Activated CD8-positive, alpha-beta memory T cell treated with anti-CD3 and anti-CD28 coated beads, Interleukin-2, amount 50 U/mL, for 1 hour (primary cell): ENCODE data around the gene CERS1.

Experiments
- DNase-seq: peaks from one replicate; pipeline ENCODE4 v3.0.0-alpha.2; 2020; ENCODE audit errors: extremely low read depth

The CERS1 gene

GRCh38 chr19:18898607-18899408, 2.9 kb upstream of the CERS1 start:
- no peak for DNase-seq

GRCh38 chr19:18898081-18898606, 2.2 kb upstream of the CERS1 start:
- no peak for DNase-seq

GRCh38 chr19:18897094-18898029, 1.4 kb upstream of the CERS1 start:
- DNase-seq: no peak

GRCh38 chr19:18896421-18896841, 473 bp upstream of the CERS1 start:
- no peak for DNase-seq

- DNase-seq: no peak
Observed at GRCh38 chr19:18895038-18895823, 727 bp downstream of the CERS1 start.

- no peak for DNase-seq
Observed at GRCh38 chr19:18894254-18895037, 1.5 kb downstream of the CERS1 start.

GRCh38 chr19:18893587-18894253, 2.2 kb downstream of the CERS1 start:
- no peak for DNase-seq

- DNase-seq: no peak
Observed at GRCh38 chr19:18889949-18890745, 5.8 kb downstream of the CERS1 start.

- DNase-seq: no peak
Observed at GRCh38 chr19:18886972-18887371, 9.0 kb downstream of the CERS1 start.

GRCh38 chr19:18883526-18884304, 12.2 kb downstream of the CERS1 start:
- DNase-seq: no peak

- no peak for DNase-seq
Observed at GRCh38 chr19:18881491-18881890, 14.5 kb downstream of the CERS1 start.

- no peak for DNase-seq
Observed at GRCh38 chr19:18879579-18880373, 16.2 kb downstream of the CERS1 start.

GRCh38 chr19:18878858-18879578, 16.9 kb downstream of the CERS1 start:
- no peak for DNase-seq

GRCh38 chr19:18878058-18878797, 17.7 kb downstream of the CERS1 start:
- no peak for DNase-seq

GRCh38 chr19:18876865-18877264, 19.1 kb downstream of the CERS1 start:
- DNase-seq: no peak

GRCh38 chr19:18875726-18876125, 20.2 kb downstream of the CERS1 start:
- DNase-seq: no peak
